HCT116 (cell line): ENCODE data around the gene SORBS1. TPM values are rescaled to one million over a fixed set of nuclear protein-coding genes. Genes with fewer than 3 reads are reported as not detected.

ENCODE experiments used
- ATAC-seq: fragments of 200-7000 bp; cut with Tn5 transposase; 2 replicates; pipeline ENCODE4 v1.9.1; 2020; ENCODE audit warnings: mild to moderate bottlenecking, moderate library complexity
- BruUV-seq: library from RNA; stranded (reverse); fragments of 400-500 nt; replicated peaks from 2 replicates; lab custom pipeline; 2021; lab: Mats Ljungman, UMichigan
- CTCF ChIA-PET: fragments of 300-600 bp; sonication (Branson Sonifier 250); formaldehyde crosslinking; loops from one replicate; lab custom pipeline; 2021; ENCODE audit warnings: antibody characterized with exemption; lab: Charles Lee
- POLR2A ChIA-PET: fragments of 300-600, 350-600 bp; sonication (Branson Sonifier 250); formaldehyde crosslinking; loops from one replicate; lab custom pipeline; 2021; ENCODE audit warnings: antibody characterized with exemption; lab: Charles Lee
- RAD21 ChIA-PET, 2 experiments: fragments of 300-600 bp; sonication (Branson Sonifier 250); formaldehyde crosslinking; loops; one replicate each; lab custom pipeline; 2023; ENCODE audit warnings: low total read pairs in 2 of 2; ENCODE audit not compliant: uncharacterized antibody in 2 of 2, unreplicated experiment in 2 of 2, low non-redundant PET in 1 of 2; lab: Charles Lee
- DNase-seq: peaks from one replicate; pipeline ENCODE4 v3.0.0-alpha.2; 2010; ENCODE audit warnings: low read depth, low spot score
- H2AFZ ChIP-seq: fragments of 200-600 bp; shearing (Covaris generic), sonication (generic); 2 replicates; pipeline ENCODE4 v1.6.1; 2017; ENCODE audit warnings: low read depth, mixed run types, mixed read lengths, antibody characterized with exemption, low read length; ENCODE audit not compliant: poor library complexity, severe bottlenecking
- H3K27ac ChIP-seq: 2 replicates; pipeline ENCODE4 v1.5.1; 2012; ENCODE audit warnings: low read depth, low read length
- H3K27me3 ChIP-seq: fragments of 200-600 bp; sonication (generic); 2 replicates; pipeline ENCODE4 v1.6.1; 2016; ENCODE audit warnings: mixed run types, low read length, mixed read lengths; ENCODE audit not compliant: insufficient read depth
- H3K36me3 ChIP-seq, 2 experiments: fragments of 200-500 bp in 1 of 2; fragments of 200-600 bp in 1 of 2; sonication (Bioruptor generic) in 1 of 2; sonication (generic) in 1 of 2; 2 replicates each; pipeline versions ENCODE4 v1.5.1 to v1.6.1; 2014 to 2016; ENCODE audit warnings: low read length in 2 of 2, inconsistent platforms in 1 of 2, mixed read lengths in 1 of 2, mixed run types in 1 of 2; ENCODE audit not compliant: insufficient read depth in 2 of 2, control insufficient read depth in 1 of 2
- H3K4me1 ChIP-seq, 2 experiments: fragments of 200-600 bp in 1 of 2; sonication (generic) in 1 of 2; 2 replicates each; pipeline versions ENCODE4 v1.5.1 to v1.6.1; 2012 to 2017; ENCODE audit warnings: low read length in 2 of 2, inconsistent platforms in 1 of 2, mild to moderate bottlenecking in 1 of 2, mixed read lengths in 1 of 2, mixed run types in 1 of 2, moderate library complexity in 1 of 2; ENCODE audit not compliant: insufficient read depth in 2 of 2, control insufficient read depth in 1 of 2
- H3K4me2 ChIP-seq: fragments of 200-600 bp; sonication (generic); 2 replicates; pipeline ENCODE4 v1.6.1; 2017; ENCODE audit warnings: mixed run types, low read length, mixed read lengths
- H3K4me3 ChIP-seq, 2 experiments: fragments of 200-600 bp in 1 of 2; sonication (generic) in 1 of 2; replicated peaks in 1 of 2; 2 replicates each; pipeline ENCODE4 v1.5.1; 2011 to 2016; ENCODE audit warnings: low read length in 2 of 2, control low read depth in 1 of 2, low read depth in 1 of 2, mild to moderate bottlenecking in 1 of 2, mixed read lengths in 1 of 2, mixed run types in 1 of 2
- H3K79me2 ChIP-seq: fragments of 200-600 bp; sonication (generic); 2 replicates; pipeline ENCODE4 v1.6.1; 2017; ENCODE audit warnings: mild to moderate bottlenecking, mixed run types, low read length, moderate library complexity, mixed read lengths; ENCODE audit not compliant: insufficient read depth
- H3K9ac ChIP-seq: fragments of 200-600 bp; sonication (generic); 2 replicates; pipeline ENCODE4 v1.6.1; 2016; ENCODE audit warnings: low read length, mixed read lengths
- H3K9me2 ChIP-seq: fragments of 200-600 bp; sonication (generic), shearing (Covaris generic); 2 replicates; pipeline ENCODE4 v1.6.1; 2017; ENCODE audit warnings: mixed run types, mild to moderate bottlenecking, moderate library complexity; ENCODE audit not compliant: insufficient read depth
- H3K9me3 ChIP-seq, 2 experiments: fragments of 200-500 bp in 1 of 2; fragments of 200-600 bp in 1 of 2; sonication (Bioruptor generic) in 1 of 2; sonication (generic) in 1 of 2; 2 replicates each; pipeline ENCODE4 v1.6.1; 2014 to 2017; ENCODE audit warnings: low read length in 2 of 2, mixed read lengths in 2 of 2, inconsistent platforms in 1 of 2, low read depth in 1 of 2, mild to moderate bottlenecking in 1 of 2, mixed run types in 1 of 2, moderate library complexity in 1 of 2; ENCODE audit not compliant: control insufficient read depth in 1 of 2, insufficient read depth in 1 of 2
- H4K20me1 ChIP-seq: fragments of 200-600 bp; sonication (generic), shearing (Covaris generic); 2 replicates; pipeline ENCODE4 v1.6.1; 2017; ENCODE audit warnings: mixed run types, mild to moderate bottlenecking, moderate library complexity; ENCODE audit not compliant: insufficient read depth
- ATF3 ChIP-seq: IDR thresholded peaks from 2 replicates; pipeline ENCODE4 v1.6.1; 2012
- CBX3 ChIP-seq: IDR thresholded peaks from 2 replicates; pipeline ENCODE4 v1.6.1; 2012; ENCODE audit warnings: low read depth
- EGR1 ChIP-seq: IDR thresholded peaks from 2 replicates; pipeline ENCODE4 v1.6.1; 2012; ENCODE audit warnings: low read depth
- ELF1 ChIP-seq: IDR thresholded peaks from 2 replicates; pipeline ENCODE4 v1.6.1; 2012; ENCODE audit warnings: low read depth, borderline replicate concordance
- FOSL1 ChIP-seq: IDR thresholded peaks from 2 replicates; pipeline ENCODE4 v1.6.1; 2012; ENCODE audit warnings: low read depth
- JUND ChIP-seq: IDR thresholded peaks from 2 replicates; pipeline ENCODE4 v1.6.1; 2012
- MAX ChIP-seq: IDR thresholded peaks from 2 replicates; pipeline ENCODE4 v1.6.1; 2012
- POLR2AphosphoS5 ChIP-seq: IDR thresholded peaks from 2 replicates; pipeline ENCODE4 v1.6.1; 2011; ENCODE audit warnings: mild to moderate bottlenecking, low read depth, low read length, moderate library complexity
- SIN3A ChIP-seq: IDR thresholded peaks from 2 replicates; pipeline ENCODE4 v1.6.1; 2012; ENCODE audit warnings: low read depth
- SP1 ChIP-seq: IDR thresholded peaks from 2 replicates; pipeline ENCODE4 v1.6.1; 2012; ENCODE audit warnings: low read depth
- SRF ChIP-seq: IDR thresholded peaks from 2 replicates; pipeline ENCODE4 v1.6.1; 2012; ENCODE audit warnings: low read depth
- TCF7L2 ChIP-seq: IDR thresholded peaks from 2 replicates; pipeline ENCODE4 v1.7.0; 2011; ENCODE audit warnings: borderline replicate concordance, inconsistent platforms; ENCODE audit not compliant: insufficient read depth, insufficient read length; ENCODE audit errors: extremely low read depth
- YY1 ChIP-seq: IDR thresholded peaks from 2 replicates; pipeline ENCODE4 v1.6.1; 2011; ENCODE audit warnings: low read length, low read depth, moderate library complexity, mild to moderate bottlenecking; ENCODE audit not compliant: insufficient replicate concordance; ENCODE audit errors: extremely low read depth
- intact Hi-C: fragments of 100-400 bp; cut with micrococcal nuclease; formaldehyde crosslinking; loops from 2 replicates; pipeline ENCODE4 v1.10.0; 2022
- total RNA-seq: library from RNA; stranded (reverse); gene quantifications from one replicate; pipeline ENCODE4 v1.2.1, GENCODE V29; 2021; ENCODE audit not compliant: unreplicated experiment

The SORBS1 gene
- total RNA-seq, 1 experiment from 2014 or later, result 3.4 TPM

- ATAC-seq, result no peak
- H3K4me3 ChIP-seq, result no peak overlapping the region
- no peak overlapping the region for H3K27ac ChIP-seq
- no peaks in the 10 kb centered on the region for H3K27me3 ChIP-seq
- CTCF ChIA-PET, result no interaction called here
- DNase-seq, result no peak
- H3K36me3 ChIP-seq, result no peaks in the 10 kb centered on the region
- H2AFZ ChIP-seq, result no peak overlapping the region
- H3K79me2 ChIP-seq, result no peaks in the 10 kb centered on the region
- RAD21 ChIA-PET, result no interaction called here
- no TSS peak for BruUV-seq
- intact Hi-C loops, result no loop called here
- H3K9me3 ChIP-seq, result no peaks in the 10 kb centered on the region
- H3K9me2 ChIP-seq, result no peaks in the 10 kb centered on the region
- peaks cover 2 to 25% of the 10 kb centered on the region in 2 experiments for H3K4me1 ChIP-seq
- H3K4me2 ChIP-seq, result no peak overlapping the region
- no peaks in the 10 kb centered on the region for H4K20me1 ChIP-seq
- no peak for TF ChIP-seq ATF3
- no peak for TF ChIP-seq TCF7L2
- TF ChIP-seq YY1, result no peak
- no peak for TF ChIP-seq POLR2AphosphoS5
- no peak for TF ChIP-seq SRF
- TF ChIP-seq ELF1, result no peak
- TF ChIP-seq FOSL1, result no peak
- no peak overlapping the region for H3K9ac ChIP-seq
- POLR2A ChIA-PET, result no interaction called here
These were observed 27.6 kb downstream of the SORBS1 start for GRCh38 chr10:95533590-95533989.

- no peak overlapping the region for H3K27ac ChIP-seq
- no peaks in the 10 kb centered on the region for H3K9me2 ChIP-seq
- no peak overlapping the region for H3K4me2 ChIP-seq
- no peak for TF ChIP-seq SIN3A
- TF ChIP-seq MAX, result no peak
- no peak for TF ChIP-seq EGR1
- TF ChIP-seq CBX3, result no peak
- no peak for TF ChIP-seq ELF1
- no peak for TF ChIP-seq SP1
- TF ChIP-seq YY1, result no peak
- no peak for TF ChIP-seq JUND
- H3K79me2 ChIP-seq, result no peaks in the 10 kb centered on the region
- no peaks in the 10 kb centered on the region for H3K9me3 ChIP-seq
- intact Hi-C loops, result no loop called here
- H3K4me3 ChIP-seq, result no peak overlapping the region
- ChIA-PET RAD21 (no interaction called here), POLR2A (no interaction called here), CTCF (no interaction called here)
- no TSS peak for BruUV-seq
- no peak overlapping the region for H3K9ac ChIP-seq
- no peaks in the 10 kb centered on the region for H3K36me3 ChIP-seq
- ATAC-seq (no peak), DNase-seq (no peak)
- peaks cover 2 to 21% of the 10 kb centered on the region in 2 experiments for H3K4me1 ChIP-seq
- H2AFZ ChIP-seq, result no peak overlapping the region
- no peaks in the 10 kb centered on the region for H4K20me1 ChIP-seq
- no peaks in the 10 kb centered on the region for H3K27me3 ChIP-seq
These were observed 28.6 kb downstream of the SORBS1 start for GRCh38 chr10:95532536-95532935.
